ENCODE data around the gene KIF27.
"Not testable (repeated sequence)": the region's sequence is repeated elsewhere in the genome, so short reads cannot be mapped to it uniquely, and the experiment has no call there.

Gene KIF27

DNA sequence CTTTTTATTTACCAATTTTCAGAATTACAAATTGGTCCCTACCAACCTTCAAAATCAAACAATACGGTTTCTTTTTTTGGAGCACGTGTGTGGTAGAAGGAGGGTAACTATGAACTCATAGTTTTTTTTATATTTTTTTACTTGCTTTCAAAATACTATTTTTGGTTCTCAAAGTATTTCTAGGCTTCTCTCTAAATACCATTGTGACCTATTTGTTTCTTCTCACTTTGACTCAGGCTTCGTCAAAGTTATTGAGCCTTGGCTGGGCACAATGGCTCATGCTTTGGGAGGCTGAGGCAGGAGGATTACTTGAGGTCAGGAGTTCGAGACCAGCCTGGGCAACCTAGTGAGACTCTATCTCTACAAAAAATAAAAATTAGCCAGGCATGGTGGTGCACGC lies 11.6 kb upstream of the KIF27 start:
- TF ChIP-seq, protein P1, sequence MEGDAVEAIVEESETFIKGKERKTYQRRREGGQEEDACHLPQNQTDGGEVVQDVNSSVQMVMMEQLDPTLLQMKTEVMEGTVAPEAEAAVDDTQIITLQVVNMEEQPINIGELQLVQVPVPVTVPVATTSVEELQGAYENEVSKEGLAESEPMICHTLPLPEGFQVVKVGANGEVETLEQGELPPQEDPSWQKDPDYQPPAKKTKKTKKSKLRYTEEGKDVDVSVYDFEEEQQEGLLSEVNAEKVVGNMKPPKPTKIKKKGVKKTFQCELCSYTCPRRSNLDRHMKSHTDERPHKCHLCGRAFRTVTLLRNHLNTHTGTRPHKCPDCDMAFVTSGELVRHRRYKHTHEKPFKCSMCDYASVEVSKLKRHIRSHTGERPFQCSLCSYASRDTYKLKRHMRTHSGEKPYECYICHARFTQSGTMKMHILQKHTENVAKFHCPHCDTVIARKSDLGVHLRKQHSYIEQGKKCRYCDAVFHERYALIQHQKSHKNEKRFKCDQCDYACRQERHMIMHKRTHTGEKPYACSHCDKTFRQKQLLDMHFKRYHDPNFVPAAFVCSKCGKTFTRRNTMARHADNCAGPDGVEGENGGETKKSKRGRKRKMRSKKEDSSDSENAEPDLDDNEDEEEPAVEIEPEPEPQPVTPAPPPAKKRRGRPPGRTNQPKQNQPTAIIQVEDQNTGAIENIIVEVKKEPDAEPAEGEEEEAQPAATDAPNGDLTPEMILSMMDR (IDR thresholded peaks at IDR 0.05; ENCODE audit: borderline replicate concordance, control extremely low read depth, extremely low read depth, insufficient read depth, missing control alignments): no peak
- DNase-seq (ENCODE audit: low spot score): no peak
- in situ Hi-C loops (cut with MboI; ENCODE audit: low sequenced_read_pairs, unreplicated experiment): loop anchor here (10.0 kb wide), 2 partner anchors 242 to 332 kb away; no protein-coding TSS in a partner anchor

DNA sequence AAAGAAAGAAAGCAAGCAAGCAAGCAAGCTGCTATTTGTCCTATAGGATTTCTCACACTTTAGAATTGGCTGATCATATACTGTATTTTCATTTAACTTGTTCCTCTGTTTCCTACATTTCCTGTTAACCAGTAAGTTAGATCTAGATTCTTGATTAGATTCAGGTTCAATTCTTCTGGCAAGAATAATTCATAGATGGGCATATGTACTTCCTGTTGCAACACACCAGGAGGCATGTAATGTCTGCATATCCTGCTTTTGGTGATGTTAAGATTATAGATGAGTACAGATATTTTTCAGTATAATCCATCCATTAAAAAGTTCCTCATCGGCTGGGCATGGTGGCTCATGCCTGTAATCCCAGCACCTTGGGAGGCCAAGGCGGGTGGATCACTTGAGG lies 10.8 kb upstream of the KIF27 start:
- in situ Hi-C loops (cut with MboI; ENCODE audit: low sequenced_read_pairs, unreplicated experiment): loop anchor here (10.0 kb wide), 2 partner anchors 243 to 333 kb away; no protein-coding TSS in a partner anchor
- DNase-seq (ENCODE audit: low spot score): no peak
- TF ChIP-seq, protein P1 (IDR thresholded peaks at IDR 0.05; ENCODE audit: borderline replicate concordance, control extremely low read depth, extremely low read depth, insufficient read depth, missing control alignments): no peak

DNA sequence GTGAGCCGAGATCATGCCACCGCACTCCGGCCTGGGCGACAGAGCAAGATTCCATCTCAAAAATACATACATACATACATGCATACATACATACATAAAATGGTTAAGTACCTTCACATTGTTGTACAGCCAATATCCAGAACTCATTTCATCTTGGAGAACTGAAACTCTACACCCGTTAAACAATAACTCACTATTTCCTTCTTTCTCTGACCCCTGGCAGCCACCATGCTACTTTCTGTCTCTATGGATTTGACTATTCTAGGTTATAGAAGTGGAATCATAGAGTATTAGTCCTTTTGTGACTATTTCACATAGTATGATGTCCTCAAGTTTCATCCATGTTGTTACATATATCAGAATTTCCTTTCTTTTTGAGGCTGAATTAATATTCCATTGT lies 9.6 kb upstream of the KIF27 start:
- TF ChIP-seq, protein P1 (IDR thresholded peaks at IDR 0.05; ENCODE audit: borderline replicate concordance, control extremely low read depth, extremely low read depth, insufficient read depth, missing control alignments): no peak
- no peak for DNase-seq (ENCODE audit: low spot score)
- in situ Hi-C loops (cut with MboI; ENCODE audit: low sequenced_read_pairs, unreplicated experiment): loop anchor here (10.0 kb wide), 2 partner anchors 244 to 334 kb away; no protein-coding TSS in a partner anchor

DNA sequence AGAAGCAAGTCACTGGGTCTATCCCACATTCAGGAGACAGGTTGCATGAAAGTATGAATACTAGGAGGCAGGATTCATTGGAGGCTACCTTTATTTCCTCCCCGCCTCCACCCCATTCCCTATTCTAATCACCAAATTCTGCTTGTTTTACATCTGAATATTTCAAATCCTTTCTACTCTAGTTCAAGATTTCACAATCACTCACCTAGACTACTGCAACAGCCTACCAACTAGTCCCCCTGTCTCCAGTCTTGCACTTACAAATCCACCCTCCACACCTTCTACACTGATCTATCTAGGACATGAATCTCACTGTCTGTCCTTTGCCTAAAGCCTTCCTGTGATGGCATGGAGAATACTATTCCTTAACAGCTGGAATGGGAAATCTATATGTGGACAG lies 6.4 kb upstream of the KIF27 start:
- in situ Hi-C loops (cut with MboI; ENCODE audit: low sequenced_read_pairs, unreplicated experiment): no loop called here
- TF ChIP-seq, protein P1 (IDR thresholded peaks at IDR 0.05; ENCODE audit: borderline replicate concordance, control extremely low read depth, extremely low read depth, insufficient read depth, missing control alignments): no peak
- DNase-seq (ENCODE audit: low spot score): no peak

DNA sequence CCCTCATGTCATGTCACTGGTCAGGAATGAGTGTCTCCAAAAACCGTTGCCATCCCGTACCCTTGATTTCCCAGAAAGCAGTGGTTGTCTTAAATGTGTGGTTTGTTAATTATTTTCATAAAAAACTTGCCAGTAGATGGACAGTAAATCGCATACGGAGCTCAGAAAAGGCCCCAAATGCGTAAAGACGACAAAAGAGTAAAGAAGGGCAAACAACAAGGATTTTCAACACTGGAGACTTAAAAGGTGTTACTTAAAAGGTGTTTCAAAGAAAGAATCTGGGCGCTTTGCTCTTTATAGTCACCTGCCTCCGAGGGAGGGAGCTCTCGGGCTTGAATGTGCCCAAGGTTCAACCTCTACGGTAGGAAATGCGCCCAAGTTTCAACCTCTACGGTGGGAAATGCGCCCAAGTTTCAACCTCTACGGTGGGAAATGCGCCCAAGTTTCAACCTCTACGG lies 734 bp downstream of the KIF27 start:
- TF ChIP-seq, protein P1 (IDR thresholded peaks at IDR 0.05; ENCODE audit: borderline replicate concordance, control extremely low read depth, extremely low read depth, insufficient read depth, missing control alignments): peak; percentile 27
- in situ Hi-C loops (cut with MboI; ENCODE audit: low sequenced_read_pairs, unreplicated experiment): loop anchor here (25.0 kb wide), 1 partner anchor 583 kb away; no protein-coding TSS in a partner anchor
- DNase-seq (ENCODE audit: low spot score): peak; percentile 59

DNA sequence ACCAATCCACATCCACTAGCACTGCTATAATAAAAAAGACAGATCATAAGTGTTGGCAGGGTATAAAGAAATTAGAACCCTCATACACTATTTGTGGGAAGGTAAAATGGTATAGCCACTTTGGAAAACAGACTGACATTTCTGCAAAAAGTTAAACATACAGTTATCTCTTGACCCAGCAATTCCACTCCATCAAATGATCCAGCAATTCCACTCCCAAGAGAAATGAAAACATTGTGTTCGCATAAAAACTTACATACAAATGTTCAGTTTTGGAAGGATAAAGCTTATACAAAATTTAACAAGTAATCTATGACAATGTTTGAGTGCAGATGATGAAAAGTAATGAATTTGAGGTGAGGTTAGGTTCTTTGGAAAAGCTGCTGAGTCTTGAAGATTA lies 2.1 kb downstream of the KIF27 start:
- DNase-seq (ENCODE audit: low spot score): no peak
- in situ Hi-C loops (cut with MboI; ENCODE audit: low sequenced_read_pairs, unreplicated experiment): loop anchor here (10.0 to 25.0 kb wide), 2 partner anchors 304 to 582 kb away; no protein-coding TSS in a partner anchor
- TF ChIP-seq, protein P1 (IDR thresholded peaks at IDR 0.05; ENCODE audit: borderline replicate concordance, control extremely low read depth, extremely low read depth, insufficient read depth, missing control alignments): no peak

DNA sequence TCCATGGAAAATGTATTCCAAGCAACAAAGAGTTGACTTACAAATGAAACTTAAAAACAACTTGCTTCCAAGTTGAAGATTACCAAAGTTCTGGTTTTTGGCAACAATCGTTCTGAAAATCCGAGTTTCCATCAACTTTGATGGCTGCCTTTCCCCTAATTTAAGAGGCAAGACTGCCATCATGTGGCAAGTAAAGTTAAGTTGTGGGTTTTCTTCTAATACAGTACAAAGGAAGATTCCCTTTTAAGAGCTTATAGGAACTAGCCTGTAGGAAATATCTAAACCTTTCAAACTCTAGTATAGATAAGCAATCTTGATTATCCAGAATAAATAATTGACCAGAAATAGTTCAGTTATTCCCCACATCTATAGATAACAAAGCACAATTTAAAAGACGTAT lies 9.0 kb downstream of the KIF27 start:
- in situ Hi-C loops (cut with MboI; ENCODE audit: low sequenced_read_pairs, unreplicated experiment): loop anchor here (10.0 to 25.0 kb wide), 2 partner anchors 297 to 575 kb away; no protein-coding TSS in a partner anchor
- not testable (repeated sequence) for DNase-seq (ENCODE audit: low spot score)
